Measurements from ENCODE around the gene RTN4RL1. TPM values are rescaled to one million over a fixed set of nuclear protein-coding genes. Genes with fewer than 3 reads are reported as not detected.

Gene RTN4RL1
- total and polyA plus RNA-seq, 9 of the 15 experiments (the other 6 are each of a cell fraction or from before 2014, with no cell fraction given), result 0.04 to 0.06 (median 0.04) TPM; not detected in 5

GRCh38 chr17:1951920-1952319 is 73.2 kb downstream of the RTN4RL1 start:
- in situ Hi-C loops (cut with MboI), result no loop called here
- 7% methylated on average over 12 of the region's 12 CpGs for WGBS (ENCODE audit: insufficient coverage, low coverage, missing lambda C conversion rate)
- H3K27me3 ChIP-seq (ENCODE audit: control insufficient read depth in 2 of 2, insufficient read depth in 2 of 2, low read length in 2 of 2), result peaks cover 0 to 28% of the 10 kb centered on the region in 2 experiments; a peak in 2 of 5 replicates
- H3K9ac ChIP-seq (ENCODE audit: insufficient read depth in 1 of 2, low read depth in 2 of 2, low read length in 2 of 2), result no peak overlapping the region
- no peak overlapping the region for H3K27ac ChIP-seq (ENCODE audit: extremely low read depth, low read depth, low read length)
- no peak overlapping the region for H3K4me3 ChIP-seq
- H3K4me2 ChIP-seq (ENCODE audit: insufficient read depth, low read length), result peak overlapping the region; percentile 32; the same call in 1 of the 2 replicates
- no peaks in the 10 kb centered on the region for H3K36me3 ChIP-seq (ENCODE audit: control insufficient read depth, insufficient read depth, low read length)
- DNase-seq (ENCODE audit: extremely low read depth in 1 of 4, low spot score in 3 of 4), result peak in 1 of 4 experiments; percentile 45
- no peaks in the 10 kb centered on the region for H3K9me1 ChIP-seq (ENCODE audit: control insufficient read depth, insufficient read depth, low read length)
- peaks cover 0 to 8% of the 10 kb centered on the region in 2 experiments; a peak in 2 of 5 replicates for H3K4me1 ChIP-seq (replicated peaks in 1 of 2; ENCODE audit: control insufficient read depth in 2 of 2, insufficient read depth in 2 of 2, low read length in 2 of 2)
- no peaks in the 10 kb centered on the region for H3K9me3 ChIP-seq (replicated peaks; ENCODE audit: control insufficient read depth, insufficient read depth, low read depth, low read length)
- intact Hi-C loops (cut with micrococcal nuclease), result no loop called here
- no TSS peak for BruUV-seq (replicated peaks)
- H3K79me2 ChIP-seq (ENCODE audit: control insufficient read depth, insufficient read depth, low read length), result no peaks in the 10 kb centered on the region
- H2AFZ ChIP-seq (ENCODE audit: low read depth, low read length), result 0 out of 2 replicates have a peak overlapping the region, but pooled peaks have one; percentile 74
- POLR2A ChIA-PET, result no interaction called here
- peak; percentile 37; the same call in 2 of the 3 replicates for ATAC-seq
- H4K20me1 ChIP-seq (replicated peaks; ENCODE audit: control insufficient read depth, insufficient read depth, low read length), result no peaks in the 10 kb centered on the region
- CTCF ChIA-PET (ENCODE audit: low intra/inter-chr PET ratio), result no interaction called here
- no peak for FAIRE-seq
- no peak for TF ChIP-seq DIDO1 (tag; IDR thresholded peaks at IDR 0.05; ENCODE audit: low read depth)
- TF ChIP-seq E2F6 (IDR thresholded peaks at IDR 0.05; ENCODE audit: borderline replicate concordance in 1 of 2, extremely low read depth in 1 of 2, insufficient read depth in 1 of 2, insufficient read length in 1 of 2, low read depth in 1 of 2, low read length in 1 of 2, poor library complexity in 1 of 2, severe bottlenecking in 1 of 2), result peak; percentile 26 to 36
- TF ChIP-seq GATAD2B (IDR thresholded peaks at IDR 0.05; ENCODE audit: borderline replicate concordance), result no peak
- no peak for TF ChIP-seq ZNF551 (CRISPR knock-in tag; IDR thresholded peaks at IDR 0.05)
- no peak for TF ChIP-seq PBX2 (CRISPR knock-in tag; IDR thresholded peaks at IDR 0.05; ENCODE audit: low read depth)
- TF ChIP-seq PBX2 (tag; conservative IDR thresholded peaks at IDR 0.05; ENCODE audit: low read depth), result no peak
- no peak for TF ChIP-seq MAZ (CRISPR knock-in tag; conservative IDR thresholded peaks at IDR 0.05 in 1 of 2, IDR thresholded peaks at IDR 0.05 in 1 of 2)
- no peak for TF ChIP-seq AFF1 (IDR thresholded peaks at IDR 0.05; ENCODE audit: low read depth in 1 of 2, partially characterized antibody in 2 of 2)
- peak; percentile 57 for TF ChIP-seq USF2 (CRISPR knock-in tag; IDR thresholded peaks at IDR 0.05)
- TF ChIP-seq ZEB2 (IDR thresholded peaks at IDR 0.05), result no peak
- no peak for TF ChIP-seq SAP30 (IDR thresholded peaks at IDR 0.05; ENCODE audit: borderline replicate concordance, insufficient read depth, low read depth, low read length, poor library complexity, severe bottlenecking)
- TF ChIP-seq ZNF584 (CRISPR knock-in tag; IDR thresholded peaks at IDR 0.05; ENCODE audit: low read depth), result no peak
